Measurements from ENCODE around the gene GPX7. TPM values are rescaled to one million over a fixed set of nuclear protein-coding genes. Genes with fewer than 3 reads are reported as not detected.

Gene GPX7
- total RNA-seq, 2 donors from 2014 or later = 12.0 to 17.6 TPM

DNA sequence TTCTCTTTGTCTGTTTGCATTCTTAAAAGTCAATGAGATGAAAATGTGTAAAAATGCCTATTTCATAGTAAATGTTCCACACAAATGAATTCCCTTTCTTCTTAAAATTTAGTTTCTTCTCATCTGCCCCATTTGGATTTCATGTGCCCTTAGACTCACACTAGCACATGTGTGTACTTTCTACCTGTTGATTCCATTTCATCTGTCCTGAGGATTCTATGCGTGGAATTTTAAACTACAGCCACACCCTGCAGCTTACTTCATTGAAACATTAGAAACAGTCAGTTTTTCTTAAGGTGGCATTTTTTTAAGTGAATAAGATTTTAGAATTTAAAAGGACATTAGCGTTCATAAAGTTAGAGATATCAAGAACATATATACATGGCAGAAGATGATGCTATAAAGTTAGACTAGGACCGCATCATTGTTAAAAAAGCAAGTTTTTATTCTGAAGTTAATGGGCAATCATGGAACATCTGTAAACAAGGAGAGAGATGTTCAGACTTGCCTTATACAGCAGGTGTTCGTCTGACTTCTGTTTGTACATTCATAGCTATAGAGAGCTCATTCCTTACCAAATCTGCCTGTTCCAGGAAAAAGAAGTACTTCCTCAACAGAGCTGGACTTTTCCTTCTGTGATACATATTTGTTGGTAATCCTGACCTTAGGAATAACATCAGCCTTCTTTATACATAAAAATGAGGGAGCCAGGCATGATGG is 45.4 kb upstream of the GPX7 start:
- TF ChIP-seq, protein P1, sequence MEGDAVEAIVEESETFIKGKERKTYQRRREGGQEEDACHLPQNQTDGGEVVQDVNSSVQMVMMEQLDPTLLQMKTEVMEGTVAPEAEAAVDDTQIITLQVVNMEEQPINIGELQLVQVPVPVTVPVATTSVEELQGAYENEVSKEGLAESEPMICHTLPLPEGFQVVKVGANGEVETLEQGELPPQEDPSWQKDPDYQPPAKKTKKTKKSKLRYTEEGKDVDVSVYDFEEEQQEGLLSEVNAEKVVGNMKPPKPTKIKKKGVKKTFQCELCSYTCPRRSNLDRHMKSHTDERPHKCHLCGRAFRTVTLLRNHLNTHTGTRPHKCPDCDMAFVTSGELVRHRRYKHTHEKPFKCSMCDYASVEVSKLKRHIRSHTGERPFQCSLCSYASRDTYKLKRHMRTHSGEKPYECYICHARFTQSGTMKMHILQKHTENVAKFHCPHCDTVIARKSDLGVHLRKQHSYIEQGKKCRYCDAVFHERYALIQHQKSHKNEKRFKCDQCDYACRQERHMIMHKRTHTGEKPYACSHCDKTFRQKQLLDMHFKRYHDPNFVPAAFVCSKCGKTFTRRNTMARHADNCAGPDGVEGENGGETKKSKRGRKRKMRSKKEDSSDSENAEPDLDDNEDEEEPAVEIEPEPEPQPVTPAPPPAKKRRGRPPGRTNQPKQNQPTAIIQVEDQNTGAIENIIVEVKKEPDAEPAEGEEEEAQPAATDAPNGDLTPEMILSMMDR (IDR thresholded peaks at IDR 0.05) = no peak
- no peaks in the 10 kb centered on the region for H3K27me3 ChIP-seq
- H3K4me3 ChIP-seq = no peak overlapping the region
- no peaks in the 10 kb centered on the region for H3K9me3 ChIP-seq
- H3K4me1 ChIP-seq = peaks cover 0 to 1% of the 10 kb centered on the region in 2 donors
- no peak for DNase-seq (ENCODE audit: low spot score)
- no peaks in the 10 kb centered on the region for H3K36me3 ChIP-seq
- H3K27ac ChIP-seq = no peak overlapping the region

DNA sequence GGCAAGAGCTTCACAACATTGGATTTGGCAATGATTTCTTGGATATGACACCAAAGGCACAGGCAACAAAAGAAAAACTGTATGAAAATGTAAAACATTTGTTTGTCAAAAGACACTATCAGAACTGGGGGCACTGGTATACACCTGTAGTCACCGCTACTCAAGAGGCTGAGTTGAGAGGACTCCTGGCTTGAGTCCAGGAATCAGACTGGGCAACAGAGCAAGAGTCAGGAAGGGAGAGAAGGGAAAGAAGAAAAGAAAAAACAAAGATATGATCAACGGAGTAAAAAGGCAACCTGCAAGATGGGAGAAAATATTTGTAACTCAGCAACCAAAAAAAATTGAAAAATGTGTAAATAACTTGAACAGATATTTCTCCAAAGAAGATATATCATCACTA is 43.2 kb upstream of the GPX7 start:
- no peaks in the 10 kb centered on the region for H3K27me3 ChIP-seq
- H3K4me3 ChIP-seq = no peak overlapping the region
- TF ChIP-seq, protein P1 (IDR thresholded peaks at IDR 0.05) = no peak
- no peaks in the 10 kb centered on the region for H3K36me3 ChIP-seq
- DNase-seq (ENCODE audit: low spot score) = no peak
- H3K9me3 ChIP-seq = no peaks in the 10 kb centered on the region
- no peaks in the 10 kb centered on the region for H3K4me1 ChIP-seq
- H3K27ac ChIP-seq = no peak overlapping the region

DNA sequence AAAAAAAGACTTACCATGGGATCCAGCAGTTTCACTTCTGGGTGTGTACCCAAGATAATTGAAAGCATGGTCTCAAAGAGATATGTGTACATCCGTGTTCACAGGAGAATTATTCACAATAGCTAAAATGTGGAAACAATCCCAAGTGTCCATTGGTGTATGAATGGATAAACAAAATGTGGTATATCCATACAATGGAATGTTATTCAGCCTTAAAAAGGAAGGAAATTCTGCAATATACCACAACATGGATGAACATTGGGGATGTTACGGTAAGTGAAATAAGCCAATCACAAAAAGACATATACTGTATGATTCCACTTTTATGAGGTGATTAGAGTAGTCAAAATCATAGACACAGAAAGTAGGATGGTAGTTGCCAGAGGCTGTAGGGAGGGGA is 42.3 kb upstream of the GPX7 start:
- TF ChIP-seq, protein P1 (IDR thresholded peaks at IDR 0.05) = no peak
- no peak overlapping the region for H3K4me3 ChIP-seq
- no peaks in the 10 kb centered on the region for H3K36me3 ChIP-seq
- no peaks in the 10 kb centered on the region for H3K27me3 ChIP-seq
- H3K4me1 ChIP-seq = no peaks in the 10 kb centered on the region
- H3K9me3 ChIP-seq = no peaks in the 10 kb centered on the region
- H3K27ac ChIP-seq = no peak overlapping the region
- DNase-seq (ENCODE audit: low spot score) = no peak

DNA sequence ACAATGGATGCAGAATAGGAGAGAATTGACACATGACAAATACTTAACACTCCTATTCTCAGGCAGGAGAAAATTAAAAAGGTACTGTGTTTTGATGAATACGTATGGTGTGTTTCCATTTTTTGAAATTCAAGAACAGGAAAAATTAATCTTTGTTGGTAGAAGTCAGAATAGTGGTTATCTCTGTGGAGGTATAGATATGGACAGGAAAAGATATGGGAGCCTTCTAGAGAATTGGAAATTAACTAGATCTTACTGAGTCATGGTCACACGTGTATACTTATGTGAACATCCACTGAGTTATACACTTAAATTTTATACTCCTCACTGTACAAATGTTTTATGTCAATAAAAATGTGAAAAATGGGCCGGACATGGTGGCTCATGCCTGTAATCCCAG is 39.4 kb upstream of the GPX7 start:
- Histone ChIP-seq H3K4me1 (no peaks in the 10 kb centered on the region), H3K36me3 (no peaks in the 10 kb centered on the region), H3K9me3 (no peaks in the 10 kb centered on the region), H3K27me3 (no peaks in the 10 kb centered on the region), H3K27ac (no peak overlapping the region), H3K4me3 (no peak overlapping the region)
- no peak for DNase-seq (ENCODE audit: low spot score)
- TF ChIP-seq, protein P1 (IDR thresholded peaks at IDR 0.05) = no peak

DNA sequence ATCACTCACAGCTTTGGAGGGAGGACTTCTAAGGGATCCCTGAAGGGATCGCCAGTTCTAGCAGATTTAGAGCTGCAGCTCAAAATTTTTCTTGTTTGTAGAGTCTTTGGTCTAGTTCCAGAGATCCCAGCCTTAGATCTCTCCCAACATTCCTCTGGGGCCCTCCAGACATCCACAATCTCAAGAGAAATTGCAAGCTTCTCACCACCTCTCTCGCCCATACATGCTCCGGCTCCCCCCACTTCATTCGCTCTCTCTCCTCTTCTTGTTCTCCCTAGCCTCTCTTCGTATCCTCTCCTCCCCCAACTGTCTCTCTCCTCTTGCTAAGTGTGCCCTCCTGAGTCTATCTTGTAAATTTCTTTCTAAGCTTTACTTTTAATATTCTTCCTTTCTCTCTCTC is 34.2 kb upstream of the GPX7 start:
- H3K4me1 ChIP-seq = no peaks in the 10 kb centered on the region
- TF ChIP-seq, protein P1 (IDR thresholded peaks at IDR 0.05) = no peak
- H3K27ac ChIP-seq = no peak overlapping the region
- DNase-seq (ENCODE audit: low spot score) = no peak
- H3K9me3 ChIP-seq = no peaks in the 10 kb centered on the region
- H3K4me3 ChIP-seq = no peak overlapping the region
- H3K27me3 ChIP-seq = no peaks in the 10 kb centered on the region
- H3K36me3 ChIP-seq = no peaks in the 10 kb centered on the region

Data from right atrium auricular region (tissue), 2 donors.